Ecto neural progenitor cell (in vitro differentiated cells): ENCODE data around the gene LHFPL6.

Experiments
- DNase-seq: peaks from one replicate; pipeline ENCODE4 v3.0.0-alpha.2; 2018; ENCODE audit warnings: low spot score

LHFPL6 gene

DNA sequence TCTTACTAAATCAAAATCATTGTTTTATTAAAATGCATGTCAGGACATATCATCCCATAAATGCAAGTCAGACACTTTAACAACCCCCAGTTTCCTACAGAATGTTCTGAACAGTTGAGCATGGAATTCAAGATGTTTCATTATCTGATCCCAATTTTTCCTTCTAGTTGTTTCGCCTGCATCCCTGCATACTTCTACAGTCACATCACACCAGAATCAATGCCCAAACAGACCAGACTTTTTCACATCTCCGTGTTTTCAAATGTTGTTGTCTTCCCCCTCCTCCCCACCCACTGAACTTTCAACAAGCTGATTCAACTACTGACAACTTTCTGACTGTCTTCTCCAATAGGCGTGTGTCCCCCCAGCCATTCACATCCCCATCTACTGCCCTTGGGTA is 48.6 kb downstream of the LHFPL6 start:
- no peak for DNase-seq

DNA sequence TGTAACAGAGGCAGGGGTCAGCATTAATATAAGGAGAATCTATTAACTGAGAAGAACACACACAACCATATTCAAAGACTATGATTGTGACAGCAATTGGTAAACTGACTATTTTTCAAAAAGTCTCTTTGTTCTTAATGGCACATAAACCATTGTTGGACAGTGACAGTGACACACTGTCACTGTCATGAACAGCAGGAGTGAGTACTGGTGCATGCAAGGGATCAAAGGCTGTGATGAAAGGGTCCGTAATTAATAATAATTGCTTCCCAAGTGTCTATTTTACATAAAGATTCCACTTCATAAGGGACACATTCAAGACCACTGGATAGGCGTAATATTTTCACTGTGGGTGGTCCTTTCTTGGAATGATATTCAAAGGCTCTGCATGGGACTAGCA is 50.7 kb downstream of the LHFPL6 start:
- DNase-seq, result no peak

DNA sequence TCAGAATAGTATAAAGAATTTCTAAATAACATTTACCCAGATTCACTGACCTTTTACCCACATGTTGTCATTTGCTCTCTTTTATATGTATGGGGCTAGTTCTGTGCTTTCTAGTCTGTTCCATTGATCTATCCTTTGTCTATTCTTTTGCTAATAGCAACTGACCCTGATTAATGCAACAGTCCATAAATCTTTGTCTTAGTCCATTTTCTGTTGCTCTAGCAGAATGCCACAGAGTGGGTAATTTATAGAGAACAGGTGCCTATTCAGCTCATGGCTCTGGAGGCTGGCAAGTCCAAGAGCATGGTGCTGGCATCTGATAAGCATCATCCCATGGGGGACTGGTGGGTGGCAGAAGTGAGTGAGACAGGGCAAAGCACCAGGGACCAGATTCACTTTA is 52.1 kb downstream of the LHFPL6 start:
- no peak for DNase-seq

DNA sequence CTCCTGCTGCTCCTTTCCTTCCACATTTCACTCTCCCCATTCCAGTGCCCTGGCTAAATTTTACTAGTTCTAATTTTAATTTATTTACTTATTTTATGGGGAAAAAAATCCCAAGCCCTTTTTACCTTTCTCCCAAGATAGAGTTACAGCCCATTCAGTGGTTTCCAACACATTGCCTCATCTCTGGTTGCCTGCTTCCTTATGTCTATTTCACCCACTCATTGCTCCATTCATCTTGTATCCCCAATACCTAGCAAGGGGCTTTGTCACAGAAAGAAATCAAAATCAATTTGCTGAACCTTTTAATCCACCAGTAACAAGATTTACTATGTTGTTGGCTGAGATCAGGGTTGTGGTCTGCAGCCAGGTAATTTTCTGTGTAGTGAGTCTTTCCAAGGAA is 55.9 kb downstream of the LHFPL6 start:
- no peak for DNase-seq

DNA sequence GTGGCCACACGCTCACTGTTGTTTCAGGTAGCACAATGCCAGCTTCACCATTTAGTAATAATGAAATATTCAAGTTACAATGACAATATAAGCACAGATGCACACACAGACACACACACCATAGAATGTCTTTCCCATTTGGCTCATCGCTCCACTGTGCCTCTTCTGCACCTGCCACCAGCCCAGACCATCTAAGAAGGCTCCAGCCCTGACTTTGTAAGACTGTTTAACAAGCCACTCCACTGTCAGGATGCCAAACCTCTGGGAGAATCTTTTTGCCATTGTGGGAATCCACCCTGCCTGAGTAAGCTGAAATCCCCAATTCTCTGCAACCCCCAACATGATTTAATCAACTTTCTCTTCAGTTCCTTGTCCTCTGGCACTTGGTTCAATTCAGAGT is 60.6 kb downstream of the LHFPL6 start:
- no peak for DNase-seq

DNA sequence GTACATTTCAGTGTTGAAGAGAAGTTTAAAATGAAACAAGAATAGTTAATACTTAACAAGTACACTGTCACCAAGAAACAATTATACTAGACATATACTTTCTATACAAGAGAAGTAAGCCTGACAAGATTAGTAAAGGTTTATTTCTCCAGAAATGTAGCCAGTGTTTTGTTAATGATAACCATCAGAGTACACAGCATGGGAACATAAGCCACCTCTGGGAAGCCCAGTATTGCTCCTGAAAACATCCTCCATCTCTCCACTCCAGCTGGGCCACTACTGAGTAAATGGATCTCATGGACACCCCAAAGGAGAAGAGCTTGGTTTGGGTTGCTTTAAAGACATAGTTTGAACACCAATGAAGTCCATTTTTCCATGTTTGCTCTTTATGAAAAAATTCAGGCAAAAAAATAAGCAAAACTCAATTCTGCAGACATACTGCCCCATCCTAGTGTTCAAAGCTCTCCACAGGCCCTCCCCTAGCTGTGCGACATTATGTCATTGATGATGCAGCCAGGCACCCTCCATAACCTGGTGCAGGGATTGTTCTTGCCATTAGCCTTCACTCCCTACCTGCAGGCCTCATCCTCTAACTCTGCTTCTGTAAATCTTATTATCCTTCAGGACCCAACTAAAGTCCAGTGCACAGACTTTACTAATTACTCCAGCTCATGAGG is 61.9 kb downstream of the LHFPL6 start:
- DNase-seq, result no peak

DNA sequence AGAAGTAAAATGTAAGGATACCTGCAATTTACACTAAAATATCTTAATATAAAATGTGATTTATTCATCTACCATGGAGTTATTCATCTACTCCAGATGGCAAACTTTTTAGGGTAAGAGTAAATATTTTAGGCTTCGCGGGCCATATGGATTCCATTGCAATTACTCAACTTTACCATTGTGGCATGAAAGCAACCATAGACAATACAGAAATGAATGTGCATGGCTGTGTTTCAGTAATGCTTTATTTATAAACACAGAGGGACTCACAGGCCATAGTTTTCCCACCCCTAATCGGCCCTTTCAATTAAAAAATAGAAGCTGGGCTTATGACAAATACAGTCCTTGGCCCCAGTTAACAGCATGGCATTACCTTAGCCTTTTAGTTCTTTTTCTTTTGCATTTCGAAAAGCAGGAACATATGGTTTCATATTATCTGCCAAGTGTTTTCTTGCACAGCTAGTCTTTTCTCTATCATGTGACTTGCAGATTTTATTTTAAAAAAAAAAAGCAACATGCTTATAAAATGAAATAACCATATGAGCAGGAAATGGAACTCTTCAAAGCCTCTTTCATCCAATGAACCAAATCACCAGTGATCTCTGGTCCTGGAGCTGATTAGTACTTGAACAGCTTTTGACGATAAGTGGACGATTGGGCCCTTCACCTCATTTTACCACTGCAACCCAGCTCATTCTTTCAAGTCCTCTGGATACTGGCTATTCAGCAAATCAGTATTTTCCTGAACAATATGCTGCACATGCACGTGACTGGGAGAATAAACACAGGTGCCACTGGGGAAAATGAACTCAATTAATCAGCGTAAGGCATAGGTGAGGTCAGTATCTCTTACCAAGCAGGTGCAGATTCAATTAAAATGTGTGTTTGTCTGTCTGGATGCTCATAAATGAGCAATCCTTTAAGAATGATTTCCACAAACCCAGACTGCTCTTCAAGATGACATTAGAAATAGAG is 63.9 kb downstream of the LHFPL6 start:
- no peak for DNase-seq

DNA sequence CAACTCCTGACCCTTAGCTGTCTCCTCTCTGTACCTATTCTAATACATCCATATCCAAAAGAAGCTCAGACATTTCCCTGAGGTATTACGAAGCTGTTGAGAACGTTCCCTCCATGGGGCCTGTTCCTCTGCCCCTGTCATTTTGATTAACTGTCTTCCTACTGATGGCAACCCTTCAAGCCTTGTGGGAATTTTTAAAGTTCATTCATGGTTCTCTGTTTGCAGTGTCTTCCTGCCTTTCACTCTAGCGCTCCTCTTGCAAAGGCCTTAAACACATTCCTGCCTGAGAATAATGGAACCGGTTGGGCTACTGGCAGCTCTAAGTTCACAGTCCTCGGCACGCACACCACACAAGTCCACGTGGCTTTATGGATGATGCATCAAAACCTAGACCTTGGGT is 66.1 kb downstream of the LHFPL6 start:
- DNase-seq, result no peak

DNA sequence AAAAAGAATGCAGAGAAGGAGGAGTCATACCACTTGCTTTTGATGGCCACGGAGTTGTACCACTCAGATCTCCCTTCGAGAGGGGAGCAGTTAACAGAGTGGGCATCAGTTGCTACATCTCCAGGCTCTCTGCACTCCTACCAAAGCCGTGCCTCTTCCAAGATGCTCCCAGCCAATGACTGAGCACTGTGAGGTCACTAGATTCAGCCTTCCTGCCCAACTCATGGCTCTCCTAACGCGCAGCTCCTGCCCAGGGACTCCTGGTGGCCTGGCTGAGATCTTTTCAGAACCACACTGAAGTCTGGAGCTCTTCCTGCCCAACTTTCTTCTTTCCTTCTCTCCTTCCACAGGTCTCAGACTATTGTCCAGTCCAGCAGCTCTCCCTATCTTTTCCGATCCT is 66.7 kb downstream of the LHFPL6 start:
- DNase-seq, result no peak

DNA sequence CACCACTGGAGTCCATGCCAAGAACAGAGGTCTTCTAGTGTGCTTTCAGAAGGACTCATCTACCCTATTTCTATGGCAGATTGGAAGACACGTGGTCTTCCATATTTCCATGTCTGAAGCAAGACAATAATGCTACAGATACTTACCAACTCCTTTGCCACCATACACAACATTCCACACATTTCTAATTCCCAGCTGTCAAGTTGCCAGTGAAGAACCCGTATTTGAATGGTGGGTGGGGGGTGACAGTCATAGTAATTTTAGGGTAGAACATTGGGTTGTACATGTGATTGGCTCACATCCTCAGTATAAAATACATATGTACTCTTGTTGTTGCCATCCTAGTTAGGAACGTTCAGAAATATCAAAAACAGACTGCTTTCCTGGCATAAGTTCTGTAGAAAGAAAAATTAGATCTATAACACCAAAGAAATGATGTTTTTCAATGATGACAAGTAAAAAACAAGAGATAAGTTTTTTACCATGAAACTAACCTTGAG is 69.3 kb downstream of the LHFPL6 start:
- DNase-seq, result no peak

DNA sequence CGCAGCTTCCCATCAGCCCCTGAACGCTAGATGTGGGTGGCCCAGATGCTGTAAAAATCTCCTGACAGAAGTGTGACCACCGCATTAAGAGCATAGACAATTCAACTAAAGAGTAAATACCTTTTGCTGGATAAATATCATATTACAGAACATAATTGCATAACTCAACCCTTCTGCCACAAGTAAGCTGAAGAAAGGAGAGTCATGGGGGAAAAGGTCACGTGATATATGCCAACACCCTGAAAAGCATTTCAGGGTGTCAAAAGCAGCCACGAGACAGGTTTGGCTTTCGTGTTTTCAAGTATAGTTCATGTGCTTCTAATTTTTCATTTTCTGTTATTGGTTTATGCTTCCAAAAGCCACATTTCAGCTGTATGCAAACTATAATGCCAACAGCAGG is 71.3 kb downstream of the LHFPL6 start:
- no peak for DNase-seq

DNA sequence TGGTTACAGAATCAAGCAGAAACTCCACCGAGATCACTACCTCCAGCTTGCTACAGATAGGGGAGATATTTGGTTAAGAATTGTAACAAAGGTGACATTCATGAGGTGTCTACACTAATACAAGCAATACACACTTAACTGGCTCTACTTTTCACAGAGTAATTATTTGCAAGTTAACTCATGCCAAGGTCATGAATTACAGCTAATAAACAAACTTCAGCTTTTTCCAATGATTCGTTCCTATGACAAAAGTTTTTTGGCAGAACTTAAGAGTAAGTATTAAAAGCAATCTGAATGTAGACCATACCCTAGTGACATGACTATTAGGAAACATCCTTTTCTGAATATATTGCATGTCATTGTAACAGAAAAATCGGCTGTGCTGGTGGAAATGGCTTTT is 72.1 kb downstream of the LHFPL6 start:
- DNase-seq, result no peak

DNA sequence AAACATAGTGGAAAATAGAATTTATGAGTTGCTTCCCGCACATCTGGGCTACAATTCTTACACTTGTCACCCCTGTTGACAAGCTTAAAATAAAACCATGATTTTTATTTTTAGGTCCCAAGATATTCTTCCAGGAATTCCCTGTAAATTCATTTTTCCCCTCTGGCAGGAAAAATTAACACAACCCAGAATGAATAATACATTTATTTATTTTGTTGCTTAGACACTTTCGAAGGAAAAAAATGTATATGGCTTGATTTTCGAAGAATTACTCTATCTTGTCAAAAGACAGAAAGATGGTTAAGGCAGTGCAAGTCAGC is 74.4 kb downstream of the LHFPL6 start:
- DNase-seq, result no peak

DNA sequence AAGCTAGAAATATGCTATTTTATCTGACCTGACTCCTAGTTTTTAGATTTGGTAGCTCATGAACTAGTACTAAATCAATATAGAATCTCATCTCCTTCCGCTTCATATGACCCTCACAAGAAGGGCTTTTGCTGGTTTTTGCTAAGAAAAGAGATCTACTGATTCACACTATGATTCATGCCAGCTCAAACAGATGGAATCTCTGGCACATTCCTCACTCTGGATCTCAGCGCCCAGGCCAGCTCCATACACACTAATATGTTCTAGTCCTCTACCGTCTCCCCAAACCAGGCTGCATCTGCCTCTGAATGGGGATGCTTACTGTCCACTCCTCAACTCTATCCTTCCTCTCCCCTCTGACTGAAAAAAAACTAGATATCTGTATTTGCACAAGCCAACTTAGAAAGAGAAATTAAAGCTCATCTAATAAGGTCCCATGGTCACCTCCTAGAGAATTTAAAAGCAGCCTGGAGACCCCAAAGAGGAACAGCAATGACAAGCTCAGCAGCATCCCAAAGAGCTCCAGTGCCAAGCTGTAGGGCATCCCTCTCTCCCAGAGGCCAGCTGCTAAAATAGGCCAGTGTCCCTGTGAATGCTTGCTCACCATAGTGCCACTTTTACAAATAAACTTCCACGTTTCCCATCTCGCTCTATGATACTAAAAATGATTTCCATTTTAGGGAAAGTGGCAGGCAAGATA is 74.9 kb downstream of the LHFPL6 start:
- no peak for DNase-seq

DNA sequence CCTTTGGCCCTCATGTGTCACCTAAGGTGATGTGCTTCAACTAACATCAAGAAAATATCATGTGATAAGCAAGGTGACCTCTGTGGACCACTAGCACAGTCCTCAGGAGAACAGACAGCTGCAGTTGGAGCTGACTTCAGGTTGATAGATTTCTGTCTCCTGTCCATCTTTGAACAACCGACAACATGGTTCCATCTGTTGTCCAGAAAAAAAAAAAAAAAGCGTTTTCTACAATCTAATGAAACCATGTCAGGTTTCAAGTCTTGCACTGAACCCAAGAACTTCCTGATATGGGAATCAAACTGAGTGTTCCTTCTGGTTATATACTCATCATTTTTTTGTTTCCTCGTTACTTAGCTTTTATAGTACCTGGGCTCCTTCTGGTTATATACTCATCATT is 75.7 kb downstream of the LHFPL6 start:
- no peak for DNase-seq

DNA sequence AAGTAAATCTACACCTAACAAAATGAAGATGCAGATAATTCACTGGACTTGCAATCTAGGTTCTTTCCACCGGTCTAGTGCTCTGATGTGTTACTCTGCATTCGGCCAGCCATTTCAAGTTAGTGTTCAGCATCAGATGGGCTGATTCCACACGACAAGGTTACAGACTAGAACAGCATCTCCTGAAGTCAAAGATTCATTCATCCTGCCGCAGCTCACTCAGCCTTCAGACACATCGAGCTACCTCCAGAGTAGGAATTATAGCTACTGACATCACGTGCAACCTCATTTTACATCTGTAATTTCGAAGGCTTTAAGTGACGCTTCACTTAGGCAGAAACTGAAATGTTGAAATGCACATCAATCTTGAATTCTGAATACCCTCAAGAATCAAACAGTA is 76.5 kb downstream of the LHFPL6 start:
- no peak for DNase-seq

DNA sequence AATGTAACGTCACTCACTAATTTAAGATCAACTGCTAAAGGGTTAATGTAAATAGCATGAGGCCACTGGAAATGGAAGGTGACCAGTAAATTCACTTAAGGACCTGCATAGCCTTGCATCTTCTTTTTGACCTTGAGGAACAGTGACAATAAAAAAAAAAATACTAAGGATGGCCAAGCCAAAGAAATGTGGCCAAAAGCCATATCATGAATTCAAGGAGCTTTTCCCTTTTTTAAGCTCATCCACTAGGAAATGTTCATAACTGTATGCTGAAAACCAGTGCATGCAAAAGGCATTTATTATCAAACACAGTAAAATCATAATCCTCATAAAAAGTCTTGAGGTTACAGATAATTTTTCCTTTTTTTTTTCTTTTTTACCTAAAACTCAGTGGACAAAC is 77.5 kb downstream of the LHFPL6 start:
- no peak for DNase-seq

DNA sequence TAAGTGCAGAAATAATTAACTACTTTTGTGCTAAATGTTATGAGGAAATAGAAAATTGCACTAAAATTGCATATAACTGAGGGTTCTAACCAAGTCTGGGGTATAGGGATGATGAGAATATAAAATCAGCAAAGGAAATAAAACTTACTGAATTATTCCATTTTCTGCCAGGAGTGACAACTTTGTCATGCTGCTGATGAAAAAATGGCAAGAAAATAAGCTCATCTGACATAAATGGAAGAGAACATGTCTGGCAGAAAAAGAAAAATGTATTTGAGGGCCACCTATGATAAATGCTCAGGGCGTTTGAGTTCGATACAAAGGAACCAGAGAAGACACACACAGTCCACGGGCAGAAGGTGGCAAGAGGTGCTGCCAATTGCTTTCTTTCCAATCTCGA is 78.2 kb downstream of the LHFPL6 start:
- no peak for DNase-seq

DNA sequence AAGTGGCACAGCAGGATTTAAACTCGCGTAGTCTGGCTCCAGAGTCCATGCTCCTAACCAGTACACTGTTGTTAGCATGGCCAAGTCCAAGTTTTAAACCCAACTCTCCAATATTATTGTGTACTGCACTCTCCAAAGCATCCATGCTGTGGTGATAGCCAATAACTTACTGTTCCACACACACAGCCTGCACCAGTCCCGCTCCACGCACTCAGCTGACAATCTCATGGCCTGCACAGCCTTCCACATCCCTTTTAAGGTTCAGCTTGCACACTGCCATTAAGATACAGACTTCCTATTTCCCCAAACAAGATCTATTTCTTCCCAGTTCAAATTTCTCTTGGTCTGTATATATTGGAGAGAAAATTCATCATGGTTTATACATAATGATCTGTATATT is 80.7 kb downstream of the LHFPL6 start:
- no peak for DNase-seq

DNA sequence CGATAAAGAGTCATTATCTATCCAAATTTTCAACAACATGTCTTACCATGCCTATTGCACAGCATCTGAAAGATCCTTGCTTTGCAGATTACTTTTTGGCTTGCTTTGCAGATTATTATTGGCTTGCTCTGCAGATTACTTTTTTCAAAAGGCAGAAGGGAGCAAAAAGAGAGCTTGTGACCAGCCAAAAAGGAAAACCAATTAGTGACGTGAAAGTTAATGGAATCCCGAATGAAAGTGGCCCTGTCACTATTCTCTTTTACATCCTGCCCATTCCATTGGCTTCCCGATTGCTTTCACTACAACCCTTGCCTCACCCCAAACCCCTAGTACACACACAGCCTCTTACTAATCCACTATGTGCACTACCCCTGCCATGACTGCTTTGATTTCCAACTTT is 81.3 kb downstream of the LHFPL6 start:
- DNase-seq, result no peak

DNA sequence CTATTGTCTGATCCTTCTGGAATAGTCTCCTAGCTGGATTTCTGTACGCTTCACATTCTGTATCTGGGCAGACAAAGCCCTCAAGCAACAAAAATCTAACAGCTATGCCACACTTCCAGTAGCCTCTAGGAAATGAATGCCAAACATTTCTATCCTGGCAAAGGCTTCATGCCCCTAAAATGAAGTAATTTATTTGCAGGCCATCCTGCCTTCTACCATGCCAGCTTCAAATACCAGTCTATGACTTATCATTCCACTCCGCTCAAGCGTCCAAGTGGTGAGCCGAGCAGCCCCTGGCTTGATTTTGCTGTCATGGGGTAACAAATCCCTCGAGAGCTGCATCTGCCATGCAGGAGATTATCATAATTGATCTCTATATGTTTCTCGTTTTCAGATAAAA is 86.9 kb downstream of the LHFPL6 start:
- no peak for DNase-seq

DNA sequence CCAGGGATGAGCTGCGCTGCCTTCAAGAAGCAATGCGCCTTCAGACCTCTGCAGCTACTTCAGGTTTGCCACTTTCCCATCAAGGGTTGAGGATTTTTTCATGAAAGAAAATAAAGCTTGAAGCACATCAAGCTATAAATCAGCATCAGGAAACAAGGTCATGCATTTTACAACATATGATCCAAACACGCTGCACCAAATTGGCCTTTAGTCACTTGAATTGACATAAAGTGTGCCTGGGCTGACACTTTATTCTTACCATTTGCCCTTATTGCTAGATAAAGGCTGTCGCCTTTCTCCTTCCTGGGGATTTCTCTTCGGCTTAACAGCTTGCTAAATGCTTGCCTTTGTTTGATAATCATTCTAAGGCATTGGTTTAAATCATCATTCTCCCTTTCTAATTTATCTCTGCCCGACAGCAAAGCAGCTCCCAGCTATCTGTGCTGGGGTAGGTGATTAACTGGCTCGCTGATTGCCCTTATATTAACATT is 87.7 kb downstream of the LHFPL6 start:
- no peak for DNase-seq

DNA sequence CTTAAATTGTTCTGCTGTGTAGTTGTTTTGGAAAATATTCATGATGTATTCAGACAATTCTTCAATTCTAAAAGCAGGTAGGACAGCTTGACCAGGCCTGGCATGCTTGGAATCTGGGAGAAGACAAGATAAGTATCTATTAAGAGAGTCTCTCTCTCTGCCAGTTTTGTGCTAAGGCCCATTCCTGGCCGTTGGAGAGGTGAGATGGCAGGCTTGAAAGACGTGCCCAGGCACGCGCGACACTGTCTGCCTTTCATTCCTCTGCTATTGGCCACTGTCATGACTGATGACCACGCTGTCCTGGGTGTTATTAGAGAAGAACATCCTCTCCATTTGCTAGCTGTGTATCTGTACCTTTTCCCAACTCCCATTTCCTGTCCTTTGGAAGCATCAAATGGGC is 90.3 kb downstream of the LHFPL6 start:
- DNase-seq, result no peak
